HEK293 (cell line): ENCODE data around the gene KY.

Experiments used
- CTCF ChIA-PET: fragments of 350-600 bp; formaldehyde crosslinking; extraction: SDS; loops from one replicate; lab custom pipeline; 2021; ENCODE audit warnings: antibody characterized with exemption; lab: Yijun Ruan, JAX
- POLR2A ChIA-PET: fragments of 300-600 bp; formaldehyde crosslinking; extraction: SDS; loops from one replicate; lab custom pipeline; 2020; ENCODE audit warnings: antibody characterized with exemption, inconsistent platforms; lab: Yijun Ruan, JAX
- H3K27ac ChIP-seq: fragments of 200-500 bp; sonication (Bioruptor generic); 2 replicates; pipeline ENCODE4 v1.5.1; 2014; ENCODE audit warnings: low read depth, low read length, control low read depth, inconsistent platforms; ENCODE audit errors: extremely low read depth
- H3K36me3 ChIP-seq, 2 experiments: fragments of 200-500 bp in 1 of 2; sonication (Bioruptor generic) in 1 of 2; 1 replicate in 1 of 2; 2 replicates in 1 of 2; pipeline ENCODE4 v1.5.1; 2014 to 2017; ENCODE audit warnings: inconsistent platforms in 2 of 2, low read length in 2 of 2; ENCODE audit not compliant: control insufficient read depth in 2 of 2, insufficient read depth in 1 of 2
- H3K4me1 ChIP-seq: fragments of 200-500 bp; sonication (Bioruptor generic); 2 replicates; pipeline ENCODE4 v1.5.1; 2014; ENCODE audit warnings: mild to moderate bottlenecking, low read length, inconsistent platforms; ENCODE audit not compliant: control insufficient read depth, insufficient read depth
- H3K4me3 ChIP-seq: 2 replicates; pipeline ENCODE4 v1.5.1; 2011; ENCODE audit warnings: low read depth, mild to moderate bottlenecking, control low read depth, low read length, moderate library complexity
- H3K9me3 ChIP-seq: fragments of 200-500 bp; sonication (Bioruptor generic); 2 replicates; pipeline ENCODE4 v1.5.1; 2014; ENCODE audit warnings: low read depth, low read length, inconsistent platforms; ENCODE audit not compliant: control insufficient read depth, insufficient read depth
- FEZF1 ChIP-seq: fragments of 450-650 bp; formaldehyde crosslinking; IDR thresholded peaks from 2 replicates; pipeline ENCODE4 v1.5.1; 2016; ENCODE audit warnings: missing biosample characterization, missing genetic modification characterization
- INSM2 ChIP-seq: fragments of 450-650 bp; formaldehyde crosslinking; IDR thresholded peaks from 2 replicates; pipeline ENCODE4 v1.5.1; 2016; ENCODE audit warnings: missing biosample characterization, missing genetic modification characterization
- OSR2 ChIP-seq: fragments of 450-650 bp; formaldehyde crosslinking; IDR thresholded peaks from 2 replicates; pipeline ENCODE4 v1.5.1; 2016; ENCODE audit warnings: missing biosample characterization, missing genetic modification characterization
- SALL2 ChIP-seq: fragments of 450-650 bp; formaldehyde crosslinking; IDR thresholded peaks from 2 replicates; pipeline ENCODE4 v1.5.0; 2017; ENCODE audit warnings: missing biosample characterization, mild to moderate bottlenecking, missing genetic modification characterization, borderline replicate concordance
- ZBTB11 ChIP-seq: fragments of 450-650 bp; formaldehyde crosslinking; conservative IDR thresholded peaks from 2 replicates; pipeline ENCODE4 v1.5.1; 2016; ENCODE audit warnings: low read depth, missing biosample characterization, missing genetic modification characterization
- ZFP3 ChIP-seq: fragments of 450-650 bp; formaldehyde crosslinking; IDR thresholded peaks from 2 replicates; pipeline ENCODE4 v1.5.1; 2016; ENCODE audit warnings: low read depth, missing biosample characterization, missing genetic modification characterization
- ZFP69B ChIP-seq: fragments of 450-650 bp; formaldehyde crosslinking; IDR thresholded peaks from 2 replicates; pipeline ENCODE4 v1.5.1; 2016; ENCODE audit warnings: missing biosample characterization, missing genetic modification characterization
- ZNF148 ChIP-seq: fragments of 450-650 bp; formaldehyde crosslinking; IDR thresholded peaks from 2 replicates; pipeline ENCODE4 v1.5.0; 2017; ENCODE audit warnings: missing biosample characterization, missing genetic modification characterization, borderline replicate concordance
- ZNF391 ChIP-seq: fragments of 450-650 bp; formaldehyde crosslinking; IDR thresholded peaks from 2 replicates; pipeline ENCODE4 v1.5.1; 2016; ENCODE audit warnings: low read depth, missing biosample characterization, missing genetic modification characterization, borderline replicate concordance
- ZNF449 ChIP-seq: fragments of 450-650 bp; formaldehyde crosslinking; IDR thresholded peaks from 2 replicates; pipeline ENCODE4 v1.5.1; 2017; ENCODE audit warnings: missing biosample characterization, mild to moderate bottlenecking, missing genetic modification characterization, moderate library complexity
- ZNF530 ChIP-seq: fragments of 450-650 bp; formaldehyde crosslinking; IDR thresholded peaks from 2 replicates; pipeline ENCODE4 v1.5.1; 2016; ENCODE audit warnings: low read depth, missing biosample characterization, missing genetic modification characterization
- ZNF544 ChIP-seq: fragments of 450-650 bp; formaldehyde crosslinking; IDR thresholded peaks from 2 replicates; pipeline ENCODE4 v1.5.0; 2017; ENCODE audit warnings: missing biosample characterization, missing genetic modification characterization
- ZNF610 ChIP-seq: fragments of 450-650 bp; formaldehyde crosslinking; IDR thresholded peaks from 2 replicates; pipeline ENCODE4 v1.5.1; 2016; ENCODE audit warnings: missing biosample characterization, missing genetic modification characterization, borderline replicate concordance
- ZNF639 ChIP-seq: fragments of 450-650 bp; formaldehyde crosslinking; IDR thresholded peaks from 2 replicates; pipeline ENCODE4 v1.5.1; 2016; ENCODE audit warnings: missing biosample characterization, missing genetic modification characterization
- ZNF707 ChIP-seq: fragments of 450-650 bp; formaldehyde crosslinking; IDR thresholded peaks from 2 replicates; pipeline ENCODE4 v1.5.1; 2016; ENCODE audit warnings: missing biosample characterization, missing genetic modification characterization
- ZNF76 ChIP-seq: fragments of 450-650 bp; formaldehyde crosslinking; IDR thresholded peaks from 2 replicates; pipeline ENCODE4; 2016; ENCODE audit warnings: low read depth, missing biosample characterization, missing genetic modification characterization, borderline replicate concordance
- ZNF776 ChIP-seq: fragments of 450-650 bp; formaldehyde crosslinking; IDR thresholded peaks from 2 replicates; pipeline ENCODE4 v1.5.0; 2017; ENCODE audit warnings: missing biosample characterization, missing genetic modification characterization, borderline replicate concordance
- ZNF837 ChIP-seq: fragments of 450-650 bp; formaldehyde crosslinking; IDR thresholded peaks from 2 replicates; pipeline ENCODE4 v1.5.1; 2016; ENCODE audit warnings: missing biosample characterization, missing genetic modification characterization
- ZNF843 ChIP-seq: fragments of 450-650 bp; formaldehyde crosslinking; IDR thresholded peaks from 2 replicates; pipeline ENCODE4 v1.5.1; 2016; ENCODE audit warnings: missing biosample characterization, missing genetic modification characterization
- ZXDB ChIP-seq: fragments of 450-650 bp; formaldehyde crosslinking; IDR thresholded peaks from 2 replicates; pipeline ENCODE4 v1.5.1; 2016; ENCODE audit warnings: missing biosample characterization, missing genetic modification characterization

Gene KY

GRCh38 chr3:134563601-134564000, 87.2 kb downstream of the KY start:
- TF ChIP-seq FEZF1 (tag by site-specific recombination) (no peak), ZXDB (tag by site-specific recombination) (no peak), ZNF530 (tag by site-specific recombination) (no peak), OSR2 (tag by site-specific recombination) (no peak), SALL2 (no peak), ZBTB11 (no peak), ZFP3 (tag by site-specific recombination) (no peak)
- Histone ChIP-seq H3K9me3 (no peaks in the 10 kb centered on the region), H3K4me1 (no peaks in the 10 kb centered on the region), H3K36me3 (peaks cover 0 to 6% of the 10 kb centered on the region in 2 experiments; a peak in 1 of 3 replicates), H3K4me3 (no peak overlapping the region), H3K27ac (no peak overlapping the region)
- ChIA-PET CTCF (no interaction called here), POLR2A (no interaction called here)

- no peak overlapping the region for H3K4me3 ChIP-seq
- H3K36me3 ChIP-seq, result peaks cover 0 to 6% of the 10 kb centered on the region in 2 experiments; a peak in 1 of 3 replicates
- TF ChIP-seq ZNF837 (tag by site-specific recombination) (no peak), ZNF610 (tag by site-specific recombination) (no peak), ZNF707 (tag by site-specific recombination) (no peak), ZNF776 (tag by site-specific recombination) (no peak), ZNF391 (no peak), ZNF76 (tag by site-specific recombination) (no peak), ZNF148 (tag by site-specific recombination) (no peak), ZNF639 (tag by site-specific recombination) (no peak)
- H3K27ac ChIP-seq, result no peak overlapping the region
- no peaks in the 10 kb centered on the region for H3K9me3 ChIP-seq
- H3K4me1 ChIP-seq, result no peaks in the 10 kb centered on the region
- CTCF ChIA-PET, result no interaction called here
- POLR2A ChIA-PET, result no interaction called here
Observed at GRCh38 chr3:134562055-134562454, 88.8 kb downstream of the KY start.

GRCh38 chr3:134559591-134559990, 91.2 kb downstream of the KY start:
- POLR2A ChIA-PET, result no interaction called here
- Histone ChIP-seq H3K36me3 (peaks cover 0 to 6% of the 10 kb centered on the region in 2 experiments; a peak in 1 of 3 replicates), H3K27ac (no peak overlapping the region), H3K9me3 (no peaks in the 10 kb centered on the region), H3K4me3 (no peak overlapping the region), H3K4me1 (no peaks in the 10 kb centered on the region)
- CTCF ChIA-PET, result no interaction called here
- TF ChIP-seq ZNF449 (no peak), ZFP69B (no peak), INSM2 (no peak), ZNF544 (tag by site-specific recombination) (no peak), ZNF843 (tag by site-specific recombination) (no peak)
